NB4 (cell line): ENCODE data around the gene PDE6B.
A peak's percentile ranks its signal among the peaks of the same experiment; 100 is the strongest.

ENCODE experiments used
- DNase-seq: peaks from one replicate; pipeline ENCODE4 v3.0.0; 2010; ENCODE audit warnings: low read depth
- H3K4me3 ChIP-seq: one replicate; pipeline ENCODE4 v1.5.1; 2011; ENCODE audit warnings: mild to moderate bottlenecking, low read depth, low read length, moderate library complexity
- MYC ChIP-seq: IDR thresholded peaks from 2 replicates; pipeline ENCODE4 v1.6.1; 2011; ENCODE audit warnings: low read depth, low read length
- POLR2A ChIP-seq: IDR thresholded peaks from 2 replicates; pipeline ENCODE4 v1.6.1; 2011; ENCODE audit warnings: mild to moderate bottlenecking; ENCODE audit not compliant: insufficient read length; ENCODE audit errors: extremely low read depth
- TF ChIP-seq, protein P1 (sequence below): IDR thresholded peaks from one replicate; pipeline ENCODE4 v1.5.1; 2012; ENCODE audit warnings: low read depth, low read length
- TF ChIP-seq, protein P2 (sequence below): IDR thresholded peaks from 2 replicates; pipeline ENCODE4 v1.6.1; 2011; ENCODE audit warnings: low read depth, low read length

Gene PDE6B

DNA sequence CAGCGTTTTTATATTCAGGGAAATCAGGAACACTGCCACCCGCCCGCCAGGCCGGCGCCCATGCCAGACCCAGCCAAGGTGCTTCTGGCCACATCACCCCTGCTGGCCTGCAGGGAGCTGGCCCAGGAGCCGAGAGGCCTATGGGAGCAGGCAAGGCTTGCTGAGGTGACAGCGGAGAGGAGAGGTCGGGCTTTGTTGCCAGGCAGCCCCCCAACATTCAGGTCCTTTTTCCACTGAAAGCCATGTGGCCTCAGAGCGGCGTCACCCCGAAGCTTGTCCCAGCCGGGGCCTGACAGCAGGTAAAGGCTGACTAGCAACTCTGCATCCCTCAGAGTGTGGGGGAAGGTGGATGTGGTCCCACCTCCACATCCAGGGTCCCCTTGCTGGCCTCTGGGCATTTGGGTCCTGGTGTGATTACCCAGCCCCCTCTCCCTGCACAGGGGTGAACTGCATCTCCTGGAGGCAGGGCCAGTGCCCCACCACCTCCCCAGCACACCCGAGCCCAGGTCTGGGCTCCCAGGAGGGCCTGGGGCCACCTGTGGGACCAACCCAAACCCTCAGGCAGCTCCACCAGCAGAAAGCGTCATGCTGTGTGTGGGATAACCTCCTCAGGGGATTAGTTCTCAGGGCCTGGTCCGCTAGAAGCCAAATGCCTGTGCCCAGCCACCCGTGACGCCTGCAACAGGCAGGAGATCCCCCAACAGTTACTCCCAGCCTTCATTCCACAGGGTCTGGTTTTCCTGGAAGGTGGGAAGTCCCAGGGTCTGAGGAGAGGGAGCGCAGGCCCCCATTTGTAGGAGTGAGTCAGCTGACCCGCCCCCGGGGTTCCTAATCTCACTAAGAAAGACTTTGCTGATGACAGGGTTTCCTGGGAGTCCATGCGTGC lies at the start of gene PDE6B:
PDE6B (plus strand) TSS at position 869 of the 886 bp plus-strand sequence. CDS start 54 bp downstream, outside the sequence.
- TF ChIP-seq POLR2A (no peak), MYC (no peak)
- TF ChIP-seq, protein P1, sequence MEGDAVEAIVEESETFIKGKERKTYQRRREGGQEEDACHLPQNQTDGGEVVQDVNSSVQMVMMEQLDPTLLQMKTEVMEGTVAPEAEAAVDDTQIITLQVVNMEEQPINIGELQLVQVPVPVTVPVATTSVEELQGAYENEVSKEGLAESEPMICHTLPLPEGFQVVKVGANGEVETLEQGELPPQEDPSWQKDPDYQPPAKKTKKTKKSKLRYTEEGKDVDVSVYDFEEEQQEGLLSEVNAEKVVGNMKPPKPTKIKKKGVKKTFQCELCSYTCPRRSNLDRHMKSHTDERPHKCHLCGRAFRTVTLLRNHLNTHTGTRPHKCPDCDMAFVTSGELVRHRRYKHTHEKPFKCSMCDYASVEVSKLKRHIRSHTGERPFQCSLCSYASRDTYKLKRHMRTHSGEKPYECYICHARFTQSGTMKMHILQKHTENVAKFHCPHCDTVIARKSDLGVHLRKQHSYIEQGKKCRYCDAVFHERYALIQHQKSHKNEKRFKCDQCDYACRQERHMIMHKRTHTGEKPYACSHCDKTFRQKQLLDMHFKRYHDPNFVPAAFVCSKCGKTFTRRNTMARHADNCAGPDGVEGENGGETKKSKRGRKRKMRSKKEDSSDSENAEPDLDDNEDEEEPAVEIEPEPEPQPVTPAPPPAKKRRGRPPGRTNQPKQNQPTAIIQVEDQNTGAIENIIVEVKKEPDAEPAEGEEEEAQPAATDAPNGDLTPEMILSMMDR: no peak
- TF ChIP-seq, protein P2, sequence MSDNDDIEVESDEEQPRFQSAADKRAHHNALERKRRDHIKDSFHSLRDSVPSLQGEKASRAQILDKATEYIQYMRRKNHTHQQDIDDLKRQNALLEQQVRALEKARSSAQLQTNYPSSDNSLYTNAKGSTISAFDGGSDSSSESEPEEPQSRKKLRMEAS: no peak
- no peak within 1 kb of the TSS for H3K4me3 ChIP-seq
- DNase-seq: no peak

DNA sequence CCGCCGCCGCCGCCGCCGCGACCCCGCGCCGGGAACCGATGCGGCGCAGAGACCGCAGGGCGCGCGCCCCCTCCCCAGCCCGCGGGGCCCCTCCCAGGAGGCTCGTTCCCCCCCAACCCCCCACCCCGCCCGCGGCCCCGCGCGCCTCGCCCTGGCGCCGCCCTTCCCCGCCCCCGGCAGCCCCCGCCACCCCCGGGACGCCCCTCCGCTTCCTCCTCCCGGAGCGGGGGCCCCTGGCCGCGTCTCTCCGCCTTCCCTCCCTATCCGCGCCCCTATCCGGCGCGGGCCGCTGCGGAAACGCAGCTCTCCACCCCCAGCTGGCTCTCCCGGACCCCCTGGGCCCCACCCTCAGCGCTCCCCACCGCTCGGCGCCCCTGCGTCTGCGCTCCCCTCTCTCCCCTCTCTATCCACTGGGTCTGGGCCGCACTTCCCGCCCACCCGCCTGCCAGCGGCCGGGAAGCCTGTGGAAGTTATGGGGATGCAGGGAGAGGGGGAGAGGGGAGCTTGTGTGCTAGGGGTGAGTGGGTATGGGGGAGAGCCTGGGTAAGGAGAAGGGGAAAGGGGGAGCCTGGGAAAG lies 49.0 kb upstream of the PDE6B start, which contains the start of gene TMEM271:
TMEM271 (minus strand) TSS at position 51 of the 577 bp plus-strand sequence. CDS start 233 bp downstream, outside the sequence.
- peak; percentile 73 for DNase-seq
- TF ChIP-seq POLR2A (no peak), MYC (no peak)
- TF ChIP-seq, protein P1: no peak
- TF ChIP-seq, protein P2: no peak
- peak within 1 kb of the TSS; percentile 53 for H3K4me3 ChIP-seq

DNA sequence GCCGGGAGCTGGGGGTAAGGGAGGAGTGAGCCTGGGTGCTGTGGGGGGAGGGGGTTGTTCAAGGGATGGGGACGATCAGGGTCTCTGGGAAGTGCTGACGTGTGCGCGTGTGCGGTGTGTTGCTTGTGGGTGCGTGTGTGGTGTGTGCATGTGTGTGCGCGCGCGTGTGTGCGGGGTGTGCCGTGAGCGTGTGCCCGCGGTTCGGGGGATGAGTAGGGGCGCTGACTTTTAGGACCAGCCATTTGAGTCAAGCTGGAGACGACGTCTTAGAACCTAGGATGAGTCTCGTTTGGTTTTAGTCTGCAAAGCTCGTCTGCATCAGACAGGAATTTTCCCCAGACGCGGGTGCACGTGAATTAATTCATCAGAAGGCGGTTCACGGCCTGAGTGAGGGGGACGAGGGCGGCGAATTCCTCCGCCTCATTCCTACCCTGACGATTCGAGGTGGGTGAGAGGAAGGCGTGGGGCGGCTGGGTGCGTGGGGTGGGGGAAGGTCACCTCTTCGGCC lies 48.3 kb upstream of the PDE6B start:
- peak overlapping the region; percentile 53 for H3K4me3 ChIP-seq
- TF ChIP-seq POLR2A (peak; percentile 15), MYC (no peak; the same call in 1 of the 2 replicates)
- TF ChIP-seq, protein P1: no peak
- TF ChIP-seq, protein P2: peak; percentile 58; the same call in 1 of the 2 replicates
- DNase-seq: no peak

DNA sequence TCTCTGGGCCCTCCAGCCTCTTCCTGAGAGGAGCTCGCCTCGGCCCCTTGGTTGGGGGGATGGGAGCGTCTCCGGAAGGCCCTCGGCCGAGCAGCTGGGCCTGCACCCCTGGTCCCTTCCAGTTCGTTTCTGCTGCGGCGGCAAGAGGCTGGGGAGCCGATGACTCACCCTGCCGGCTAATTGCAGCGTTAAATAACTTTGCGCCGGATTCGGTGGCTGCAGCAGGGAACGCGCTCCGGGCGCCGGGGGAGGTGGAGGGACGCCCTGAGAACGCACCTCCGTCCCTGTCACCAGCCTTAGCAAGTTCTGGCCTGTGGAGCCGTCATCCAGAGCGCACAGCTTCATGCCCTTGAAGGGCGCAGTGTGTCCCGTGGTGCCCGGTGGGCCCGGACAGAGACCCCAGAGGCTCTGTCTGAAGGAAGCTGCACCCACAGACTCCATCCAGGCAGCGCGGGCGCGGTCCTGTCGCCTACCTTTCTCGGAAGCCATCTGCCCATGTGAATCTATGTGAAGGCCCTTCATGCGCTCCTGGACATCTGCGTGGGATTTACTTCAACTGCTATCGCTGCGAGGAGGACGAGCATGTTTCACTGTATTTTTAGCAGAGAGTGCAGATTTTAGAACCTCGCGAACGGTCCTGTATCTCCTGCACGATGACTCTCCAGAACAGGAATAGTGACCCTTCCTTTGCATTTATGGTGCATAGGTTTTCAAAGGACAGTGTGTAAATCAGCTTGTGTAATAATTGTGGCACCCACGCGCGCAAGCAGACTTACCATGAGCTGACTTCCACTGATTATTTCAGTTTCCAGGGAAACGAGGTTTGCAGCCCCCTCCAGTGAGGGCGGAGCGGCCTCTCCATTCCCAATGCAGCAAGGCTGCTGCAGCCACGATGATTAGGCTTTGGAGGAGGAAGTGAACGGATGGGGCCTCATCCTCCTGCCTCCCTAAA lies 47.6 kb upstream of the PDE6B start:
- peak overlapping the region; percentile 55 for H3K4me3 ChIP-seq
- TF ChIP-seq, protein P1: no peak
- TF ChIP-seq POLR2A (no peak), MYC (no peak; the same call in 1 of the 2 replicates)
- TF ChIP-seq, protein P2: no peak; the same call in 1 of the 2 replicates
- DNase-seq: peak; percentile 95
